Right atrium auricular region (tissue), 2 donors: ENCODE data around the gene KLHL5. TPM values are rescaled to one million over a fixed set of nuclear protein-coding genes. Genes with fewer than 3 reads are reported as not detected.

Source experiments
- DNase-seq: peaks from one replicate; pipeline ENCODE4 v3.0.0-alpha.2; 2019; ENCODE audit warnings: low spot score
- H3K27ac ChIP-seq, 2 donors: fragments of 200-600 bp; sonication (generic); 1 replicate in 1 of 2; 2 replicates in 1 of 2; pipeline ENCODE4 v1.5.1; 2016 to 2019
- H3K27me3 ChIP-seq, 2 donors: fragments of 200-600 bp; sonication (generic); one replicate each; pipeline versions ENCODE4 v1.5.1 to v1.6.0; 2017 to 2019
- H3K36me3 ChIP-seq: fragments of 200-600 bp; sonication (generic); one replicate; pipeline ENCODE4 v1.5.1; 2016
- H3K4me1 ChIP-seq, 2 donors: fragments of 200-600 bp; sonication (generic); one replicate each; pipeline versions ENCODE4 v1.5.1 to v1.6.0; 2017 to 2019
- H3K4me3 ChIP-seq, 2 donors: fragments of 200-600 bp; sonication (generic); 1 replicate in 1 of 2; 2 replicates in 1 of 2; pipeline ENCODE4 v1.5.1; 2017 to 2019; ENCODE audit warnings: mild to moderate bottlenecking in 1 of 2, moderate library complexity in 1 of 2
- H3K9me3 ChIP-seq, 2 donors: fragments of 200-600 bp; sonication (generic); one replicate each; pipeline ENCODE4 v1.5.1; 2019
- CTCF ChIP-seq, 2 donors: fragments of 200-600 bp; sonication (generic); IDR thresholded peaks; one replicate each; pipeline ENCODE4 v1.5.1; 2019; ENCODE audit warnings: antibody characterized with exemption in 2 of 2
- total RNA-seq, 2 donors: library from RNA; depleted of rRNA; stranded (reverse); fragments of >200 nt; gene quantifications; one replicate each; pipeline ENCODE4 v1.1.0, GENCODE V29; 2016

KLHL5 gene
- total RNA-seq, 2 donors from 2014 or later: 11.8 to 13.1 TPM

GRCh38 chr4:39170301-39170700 lies 108.3 kb downstream of the KLHL5 start:
- DNase-seq: no peak
- Histone ChIP-seq H3K27ac (no peak overlapping the region), H3K4me3 (no peak overlapping the region), H3K4me1 (no peaks in the 10 kb centered on the region), H3K27me3 (no peaks in the 10 kb centered on the region), H3K36me3 (no peaks in the 10 kb centered on the region), H3K9me3 (no peaks in the 10 kb centered on the region)
- TF ChIP-seq CTCF (IDR thresholded peaks at IDR 0.05): no peak

Other genes with a start within 250 kb of the KLHL5 start
- gene TLR6, start 205.4 kb upstream of the KLHL5 start, total RNA-seq: 1 to 10 TPM; 1.2 to 2.3 TPM
- 10 to 100 TPM; 57.7 to 73.2 TPM for gene FAM114A1, start 194.4 kb upstream of the KLHL5 start, total RNA-seq
- gene TMEM156, start 29.8 kb upstream of the KLHL5 start, total RNA-seq: not detected
- gene WDR19, start 120.3 kb downstream of the KLHL5 start, total RNA-seq: 1 to 10 TPM; 6.4 to 9.2 TPM